NCI-H2227 treated with DMSO at 0.1 percent for 48 hours (cell line): ENCODE results near the gene NPL.

Source experiments
- DNase-seq: peaks from one replicate; lab custom pipeline; 2025; lab: John Stamatoyannopoulos, UW

Gene NPL

GRCh38 chr1:182789138-182790076 lies at the start of gene NPL:
TSS of gene NPL (plus strand) at chr1:182789773. CDS start at chr1:182794372, 4,599 bp downstream.
- DNase-seq, result peak; percentile 85

- no peak for DNase-seq
These were observed 49.5 kb upstream of the NPL start for GRCh38 chr1:182740120-182740519.

GRCh38 chr1:182742780-182743179 lies 46.8 kb upstream of the NPL start:
- no peak for DNase-seq

- DNase-seq, result no peak
These were observed 37.2 kb upstream of the NPL start for GRCh38 chr1:182752077-182752988.

GRCh38 chr1:182754087-182754486 lies 35.5 kb upstream of the NPL start:
- no peak for DNase-seq

- no peak for DNase-seq
These were observed 34.8 kb upstream of the NPL start for GRCh38 chr1:182754543-182755314.

- no peak for DNase-seq
These were observed 33.9 kb upstream of the NPL start for GRCh38 chr1:182755632-182756031.

- DNase-seq, result no peak
These were observed 33.1 kb upstream of the NPL start for GRCh38 chr1:182756423-182756822.

- no peak for DNase-seq
These were observed 27.9 kb upstream of the NPL start for GRCh38 chr1:182761396-182762395.

- DNase-seq, result no peak
These were observed 27.0 kb upstream of the NPL start for GRCh38 chr1:182762536-182762935.

GRCh38 chr1:182764029-182764727 lies 25.4 kb upstream of the NPL start:
- DNase-seq, result peak; percentile 50

- no peak for DNase-seq
These were observed 24.2 kb upstream of the NPL start for GRCh38 chr1:182765391-182765790.

- no peak for DNase-seq
These were observed 23.5 kb upstream of the NPL start for GRCh38 chr1:182766050-182766449.

GRCh38 chr1:182766881-182767645 lies 22.5 kb upstream of the NPL start:
- DNase-seq, result no peak

GRCh38 chr1:182768963-182769362 lies 20.6 kb upstream of the NPL start:
- DNase-seq, result no peak

GRCh38 chr1:182770232-182770631 lies 19.3 kb upstream of the NPL start:
- no peak for DNase-seq

GRCh38 chr1:182771187-182771984 lies 18.2 kb upstream of the NPL start:
- DNase-seq, result no peak

GRCh38 chr1:182777386-182777785 lies 12.2 kb upstream of the NPL start:
- no peak for DNase-seq
